CD14-positive monocyte (primary cell): ENCODE measurements around the gene COL13A1. TPM values are rescaled to one million over a fixed set of nuclear protein-coding genes. Genes with fewer than 3 reads are reported as not detected.

Experiments
- DNase-seq, 3 donors: peaks; one replicate each; pipeline ENCODE4 v3.0.0-alpha.2; 2011 to 2022
- H2AFZ ChIP-seq: 2 replicates; pipeline ENCODE4 v1.6.0; 2012; ENCODE audit warnings: mild to moderate bottlenecking, low read depth, low read length, inconsistent platforms; ENCODE audit not compliant: insufficient read depth, poor library complexity, severe bottlenecking
- H3K27ac ChIP-seq, 2 donors: 1 replicate in 1 of 2; 2 replicates in 1 of 2; pipeline ENCODE4 v1.5.1; 2012 to 2013; ENCODE audit warnings: low read length in 2 of 2, control low read depth in 1 of 2, inconsistent platforms in 1 of 2, low read depth in 1 of 2, mild to moderate bottlenecking in 1 of 2
- H3K27me3 ChIP-seq, 2 donors: one replicate each; pipeline versions ENCODE4 v1.6.0 to v1.6.1; 2011 to 2013; ENCODE audit warnings: low read length in 2 of 2; ENCODE audit not compliant: control insufficient read depth in 2 of 2, insufficient read depth in 2 of 2
- H3K36me3 ChIP-seq, 2 donors: replicated peaks in 1 of 2; 1 replicate in 1 of 2; 2 replicates in 1 of 2; pipeline versions ENCODE4 v1.5.1 to v1.6.1; 2012 to 2013; ENCODE audit warnings: low read length in 2 of 2, control low read depth in 1 of 2, inconsistent platforms in 1 of 2, mild to moderate bottlenecking in 1 of 2; ENCODE audit not compliant: insufficient read depth in 2 of 2, control insufficient read depth in 1 of 2
- H3K4me1 ChIP-seq, 2 donors: 1 replicate in 1 of 2; 2 replicates in 1 of 2; pipeline versions ENCODE4 v1.5.1 to v1.6.1; 2012 to 2013; ENCODE audit warnings: low read length in 2 of 2, control low read depth in 1 of 2, inconsistent platforms in 1 of 2, mild to moderate bottlenecking in 1 of 2, moderate library complexity in 1 of 2; ENCODE audit not compliant: insufficient read depth in 2 of 2, control insufficient read depth in 1 of 2
- H3K4me2 ChIP-seq: replicated peaks from 2 replicates; pipeline ENCODE3; 2012; ENCODE audit warnings: low read length, moderate library complexity, mild to moderate bottlenecking; ENCODE audit not compliant: poor library complexity, severe bottlenecking; ENCODE audit errors: extremely low read depth
- H3K4me3 ChIP-seq, 3 experiments: fragments of 200-600 bp in 1 of 3; sonication (generic) in 1 of 3; replicated peaks in 1 of 3; 1 replicate in 2 of 3; 2 replicates in 1 of 3; pipeline ENCODE4 v1.5.1; 2011 to 2013; ENCODE audit warnings: low read length in 3 of 3, mild to moderate bottlenecking in 3 of 3, control low read depth in 2 of 3, low read depth in 2 of 3, inconsistent platforms in 1 of 3, moderate library complexity in 1 of 3
- H3K79me2 ChIP-seq: 2 replicates; pipeline ENCODE4 v1.6.0; 2012; ENCODE audit warnings: mild to moderate bottlenecking, control low read depth, inconsistent platforms, low read length, moderate library complexity; ENCODE audit not compliant: insufficient read depth
- H3K9ac ChIP-seq: 2 replicates; pipeline ENCODE4 v1.6.0; 2017; ENCODE audit warnings: low read length, mild to moderate bottlenecking; ENCODE audit not compliant: insufficient read depth, poor library complexity, severe bottlenecking
- H3K9me3 ChIP-seq, 2 donors: replicated peaks in 1 of 2; 1 replicate in 1 of 2; 2 replicates in 1 of 2; pipeline versions ENCODE4 v1.5.1 to v1.6.1; 2012 to 2013; ENCODE audit warnings: low read length in 2 of 2, control low read depth in 1 of 2; ENCODE audit not compliant: control insufficient read depth in 1 of 2, insufficient read depth in 1 of 2
- H4K20me1 ChIP-seq: 2 replicates; pipeline ENCODE4 v1.6.0; 2012; ENCODE audit warnings: mild to moderate bottlenecking, low read length, control low read depth, moderate library complexity; ENCODE audit not compliant: insufficient read depth
- H3K27ac Mint-ChIP-seq, 7 donors: one replicate each; pipeline ENCODE4 v1.8.0; 2020; ENCODE audit warnings: mild to moderate bottlenecking in 7 of 7, mixed read lengths in 7 of 7, moderate library complexity in 6 of 7, inconsistent platforms in 2 of 7
- H3K27me3 Mint-ChIP-seq, 3 donors: one replicate each; pipeline ENCODE4 v1.8.0; 2021 to 2022; ENCODE audit warnings: low read depth in 3 of 3, mild to moderate bottlenecking in 3 of 3, mixed read lengths in 3 of 3, moderate library complexity in 3 of 3, inconsistent platforms in 1 of 3
- H3K36me3 Mint-ChIP-seq, 2 donors: one replicate each; pipeline ENCODE4 v1.8.0; 2020; ENCODE audit warnings: mixed read lengths in 2 of 2, inconsistent platforms in 1 of 2, mild to moderate bottlenecking in 1 of 2
- H3K4me1 Mint-ChIP-seq: one replicate; pipeline ENCODE4 v1.8.0; 2020; ENCODE audit warnings: mild to moderate bottlenecking, mixed read lengths
- H3K4me3 Mint-ChIP-seq, 2 donors: one replicate each; pipeline ENCODE4 v1.8.0; 2020; ENCODE audit warnings: mild to moderate bottlenecking in 2 of 2, mixed read lengths in 2 of 2, moderate library complexity in 1 of 2
- H3K9me3 Mint-ChIP-seq, 7 donors: one replicate each; pipeline ENCODE4 v1.8.0; 2020 to 2022; ENCODE audit warnings: mixed read lengths in 7 of 7, mild to moderate bottlenecking in 6 of 7, moderate library complexity in 6 of 7, inconsistent platforms in 2 of 7
- CTCF ChIP-seq: fragments of 200-600 bp; IDR thresholded peaks from one replicate; pipeline ENCODE4 v1.8.0; 2022; ENCODE audit warnings: antibody characterized with exemption, mild to moderate bottlenecking
- WGBS: methylation state at CpG from one replicate; pipeline ENCODE4 v1.1.5; 2013; ENCODE audit warnings: missing lambda C conversion rate; ENCODE audit not compliant: insufficient coverage; 5-methylcytosine and 5-hydroxymethylcytosine counted together
- intact Hi-C, 2 donors: fragments of 100-400 bp; cut with micrococcal nuclease; formaldehyde crosslinking; loops; one replicate each; pipeline versions ENCODE4 v1.15.0 to v1.15.1; 2023
- polyA plus RNA-seq, 3 donors: library from polyadenylated mRNA; depleted of rRNA in 1 of 3; unstranded in 2 of 3; stranded (reverse) in 1 of 3; fragments of 300-500 nt in 2 of 3; fragments of >200 nt in 1 of 3; fragmentation: Illumina TruSeq in 2 of 3; gene quantifications; 1 replicate in 2 of 3; 2 replicates in 1 of 3; pipeline ENCODE4 v1.2.3, GENCODE V29; 2012 to 2021

COL13A1 gene
- polyA plus RNA-seq, 3 donors = not detected

DNA sequence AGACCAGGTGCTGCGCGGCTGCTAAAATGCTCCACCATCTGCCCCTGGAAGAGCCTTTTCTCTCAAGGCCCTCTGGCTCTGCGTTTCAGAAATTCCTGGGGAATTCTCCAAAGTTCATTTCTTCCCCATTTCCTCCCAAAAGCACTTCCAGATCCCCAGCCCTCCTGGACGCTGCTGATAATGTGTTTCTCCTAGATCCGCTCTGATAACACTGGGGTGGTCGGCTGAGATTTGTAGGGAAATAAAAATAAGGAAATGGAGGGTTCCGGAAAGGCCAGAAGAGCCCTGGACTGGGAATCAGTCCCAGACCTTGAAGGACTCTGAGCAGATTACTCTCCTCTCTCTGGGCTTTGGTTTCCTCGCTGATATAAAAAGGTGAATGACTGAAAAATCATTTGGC, 28.1 kb downstream of the COL13A1 start:
- no peak overlapping the region for H3K27ac Mint-ChIP-seq
- H3K36me3 ChIP-seq = no peaks in the 10 kb centered on the region
- no peak overlapping the region for H3K27ac ChIP-seq
- H3K4me1 Mint-ChIP-seq = no peaks in the 10 kb centered on the region
- no peak for DNase-seq
- H3K9me3 Mint-ChIP-seq = no peaks in the 10 kb centered on the region
- no peak for TF ChIP-seq CTCF
- no peaks in the 10 kb centered on the region for H3K79me2 ChIP-seq
- H3K4me3 ChIP-seq = no peak overlapping the region
- H3K36me3 Mint-ChIP-seq = no peaks in the 10 kb centered on the region
- H3K4me3 Mint-ChIP-seq = no peak overlapping the region
- no peak overlapping the region for H3K4me2 ChIP-seq
- H3K9ac ChIP-seq = no peak overlapping the region
- no peaks in the 10 kb centered on the region for H3K27me3 ChIP-seq
- intact Hi-C loops = no loop called here
- H3K9me3 ChIP-seq = no peaks in the 10 kb centered on the region
- H3K27me3 Mint-ChIP-seq = peaks cover 7 to 17% (median 17%) of the 10 kb centered on the region in 3 donors
- H3K4me1 ChIP-seq = no peaks in the 10 kb centered on the region
- 85% methylated on average over 6 of the region's 8 CpGs for WGBS
- no peak overlapping the region for H2AFZ ChIP-seq
- H4K20me1 ChIP-seq = no peaks in the 10 kb centered on the region

- Mint-ChIP-seq H3K27ac (no peak overlapping the region), H3K4me3 (no peak overlapping the region), H3K9me3 (no peaks in the 10 kb centered on the region), H3K27me3 (peaks cover 17 to 23% (median 18%) of the 10 kb centered on the region in 3 donors), H3K36me3 (no peaks in the 10 kb centered on the region), H3K4me1 (no peaks in the 10 kb centered on the region)
- no peaks in the 10 kb centered on the region for H3K9me3 ChIP-seq
- H4K20me1 ChIP-seq = no peaks in the 10 kb centered on the region
- H3K4me1 ChIP-seq = no peaks in the 10 kb centered on the region
- no peak overlapping the region for H2AFZ ChIP-seq
- no peaks in the 10 kb centered on the region for H3K79me2 ChIP-seq
- no peak overlapping the region for H3K9ac ChIP-seq
- DNase-seq = no peak
- no peak overlapping the region for H3K4me2 ChIP-seq
- no peaks in the 10 kb centered on the region for H3K27me3 ChIP-seq
- H3K4me3 ChIP-seq = no peak overlapping the region
- intact Hi-C loops = no loop called here
- no peak for TF ChIP-seq CTCF
- WGBS = 57% methylated on average over 4 of the region's 5 CpGs
- no peak overlapping the region for H3K27ac ChIP-seq
- H3K36me3 ChIP-seq = no peaks in the 10 kb centered on the region
Observed at GRCh38 chr10:69831231-69831855, 29.6 kb downstream of the COL13A1 start.
